Neural cell (in vitro differentiated cells): ENCODE measurements around the gene FAM240A. TPM values are rescaled to one million over a fixed set of nuclear protein-coding genes. Genes with fewer than 3 reads are reported as not detected.

ENCODE experiments used
- H2AFZ ChIP-seq: fragments of 200-600, 300-800 bp; sonication (generic), shearing (Covaris generic); 2 replicates; pipeline ENCODE4 v1.6.0; 2014; ENCODE audit warnings: low read depth, mild to moderate bottlenecking, antibody characterized with exemption, low read length, moderate library complexity
- H3F3A ChIP-seq: fragments of 200-600 bp; shearing (Covaris generic); 2 replicates; pipeline ENCODE4 v1.6.1; 2016; ENCODE audit warnings: mild to moderate bottlenecking, moderate library complexity, mixed read lengths, antibody characterized with exemption, low read length; ENCODE audit not compliant: insufficient read depth, poor library complexity, severe bottlenecking
- H3K27ac ChIP-seq: fragments of 200-600, 300-800 bp; sonication (generic), shearing (Covaris generic); 2 replicates; pipeline ENCODE4 v1.5.1; 2014; ENCODE audit warnings: mild to moderate bottlenecking, low read length, moderate library complexity
- H3K27me3 ChIP-seq: fragments of 300-800, 200-600 bp; sonication (generic), shearing (Covaris generic); 2 replicates; pipeline ENCODE4 v1.6.0; 2014; ENCODE audit warnings: mild to moderate bottlenecking, low read depth, low read length, moderate library complexity; ENCODE audit not compliant: insufficient read depth
- H3K36me3 ChIP-seq: fragments of 300-800, 200-600 bp; sonication (generic), shearing (Covaris generic); 2 replicates; pipeline ENCODE4 v1.5.1; 2014; ENCODE audit warnings: mild to moderate bottlenecking, antibody characterized with exemption, low read length, moderate library complexity; ENCODE audit not compliant: insufficient read depth
- H3K4me2 ChIP-seq: fragments of 300-800, 200-600 bp; sonication (generic), shearing (Covaris generic); 2 replicates; pipeline ENCODE4 v1.6.0; 2014; ENCODE audit warnings: mild to moderate bottlenecking, low read length
- H3K4me3 ChIP-seq: fragments of 300-800, 200-600 bp; sonication (generic), shearing (Covaris generic); 2 replicates; pipeline ENCODE4 v1.5.1; 2014; ENCODE audit warnings: mild to moderate bottlenecking, low read length, moderate library complexity
- H3K79me2 ChIP-seq: fragments of 200-600 bp; shearing (Covaris generic); replicated peaks from 2 replicates; pipeline ENCODE4 v1.6.0; 2014; ENCODE audit warnings: mild to moderate bottlenecking, low read length, moderate library complexity; ENCODE audit not compliant: insufficient read depth
- H3K9ac ChIP-seq: fragments of 300-800, 200-600 bp; sonication (generic), shearing (Covaris generic); 2 replicates; pipeline ENCODE4 v1.6.1; 2016; ENCODE audit warnings: mild to moderate bottlenecking, low read length, mixed read lengths
- H3K9me2 ChIP-seq: fragments of 200-600 bp; shearing (Covaris generic); 2 replicates; pipeline ENCODE4 v1.6.1; 2016; ENCODE audit warnings: mild to moderate bottlenecking, low read length, mixed read lengths; ENCODE audit not compliant: insufficient read depth
- H3K9me3 ChIP-seq: fragments of 200-600, 300-800 bp; sonication (generic), shearing (Covaris generic); 2 replicates; pipeline ENCODE4 v1.6.1; 2016; ENCODE audit warnings: mild to moderate bottlenecking, mixed run types, low read length, moderate library complexity, mixed read lengths
- H4K20me1 ChIP-seq: fragments of 200-600 bp; shearing (Covaris generic); 2 replicates; pipeline ENCODE4 v1.6.1; 2016; ENCODE audit warnings: mild to moderate bottlenecking, mixed run types; ENCODE audit not compliant: insufficient read depth
- CTCF ChIP-seq: fragments of 450-650 bp; IDR thresholded peaks from 2 replicates; pipeline ENCODE4 v1.5.1; 2014; ENCODE audit warnings: antibody characterized with exemption, mild to moderate bottlenecking, moderate library complexity; ENCODE audit not compliant: poor library complexity, severe bottlenecking
- EP300 ChIP-seq: fragments of 450-650 bp; conservative IDR thresholded peaks from 2 replicates; pipeline ENCODE4 v1.6.1; 2014; ENCODE audit warnings: antibody characterized with exemption, mild to moderate bottlenecking, moderate library complexity; ENCODE audit not compliant: poor library complexity, severe bottlenecking
- EZH2 ChIP-seq: fragments of 200-600, 300-800 bp; shearing (Covaris generic), sonication (generic); IDR thresholded peaks from 2 replicates; pipeline ENCODE4 v1.6.1; 2014; ENCODE audit warnings: antibody characterized with exemption, low read length, borderline replicate concordance, mild to moderate bottlenecking; ENCODE audit not compliant: insufficient read depth, poor library complexity, severe bottlenecking
- MXI1 ChIP-seq: fragments of 450-650 bp; conservative IDR thresholded peaks from 2 replicates; pipeline ENCODE4 v1.6.1; 2014; ENCODE audit warnings: antibody characterized with exemption, mild to moderate bottlenecking; ENCODE audit not compliant: poor library complexity, severe bottlenecking
- POLR2AphosphoS5 ChIP-seq: IDR thresholded peaks from 2 replicates; pipeline ENCODE4 v1.6.1; 2012
- RAD21 ChIP-seq: fragments of 450-650 bp; conservative IDR thresholded peaks from 2 replicates; pipeline ENCODE4 v1.6.1; 2014; ENCODE audit warnings: antibody characterized with exemption, mild to moderate bottlenecking, moderate library complexity
- SMC3 ChIP-seq: fragments of 450-650 bp; conservative IDR thresholded peaks from 2 replicates; pipeline ENCODE4 v1.6.1; 2014; ENCODE audit warnings: antibody characterized with exemption, mild to moderate bottlenecking, moderate library complexity; ENCODE audit not compliant: poor library complexity
- TAF1 ChIP-seq: IDR thresholded peaks from 2 replicates; pipeline ENCODE4 v1.6.1; 2012; ENCODE audit warnings: low read depth
- polyA plus RNA-seq: library from polyadenylated mRNA; depleted of rRNA; stranded (reverse); fragments of >200 nt; gene quantifications from 2 replicates; pipeline ENCODE4 v1.2.3, GENCODE V29; 2014
- TF ChIP-seq, protein P1 (sequence below): IDR thresholded peaks from 2 replicates; pipeline ENCODE4 v1.6.1; 2012; ENCODE audit warnings: borderline replicate concordance

The FAM240A gene
- polyA plus RNA-seq, 1 donor from 2014 or later, result not detected

- Histone ChIP-seq H3K9ac (no peak overlapping the region), H3K27me3 (no peaks in the 10 kb centered on the region), H3K79me2 (no peaks in the 10 kb centered on the region), H3K9me3 (no peaks in the 10 kb centered on the region), H3K36me3 (no peaks in the 10 kb centered on the region), H3K4me3 (no peak overlapping the region), H3F3A (no peaks in the 10 kb centered on the region), H2AFZ (no peak overlapping the region), H3K27ac (no peak overlapping the region), H3K4me2 (no peak overlapping the region), H4K20me1 (no peaks in the 10 kb centered on the region), H3K9me2 (no peaks in the 10 kb centered on the region)
- TF ChIP-seq CTCF (no peak), TAF1 (no peak), POLR2AphosphoS5 (no peak), MXI1 (no peak)
- TF ChIP-seq, protein P1, sequence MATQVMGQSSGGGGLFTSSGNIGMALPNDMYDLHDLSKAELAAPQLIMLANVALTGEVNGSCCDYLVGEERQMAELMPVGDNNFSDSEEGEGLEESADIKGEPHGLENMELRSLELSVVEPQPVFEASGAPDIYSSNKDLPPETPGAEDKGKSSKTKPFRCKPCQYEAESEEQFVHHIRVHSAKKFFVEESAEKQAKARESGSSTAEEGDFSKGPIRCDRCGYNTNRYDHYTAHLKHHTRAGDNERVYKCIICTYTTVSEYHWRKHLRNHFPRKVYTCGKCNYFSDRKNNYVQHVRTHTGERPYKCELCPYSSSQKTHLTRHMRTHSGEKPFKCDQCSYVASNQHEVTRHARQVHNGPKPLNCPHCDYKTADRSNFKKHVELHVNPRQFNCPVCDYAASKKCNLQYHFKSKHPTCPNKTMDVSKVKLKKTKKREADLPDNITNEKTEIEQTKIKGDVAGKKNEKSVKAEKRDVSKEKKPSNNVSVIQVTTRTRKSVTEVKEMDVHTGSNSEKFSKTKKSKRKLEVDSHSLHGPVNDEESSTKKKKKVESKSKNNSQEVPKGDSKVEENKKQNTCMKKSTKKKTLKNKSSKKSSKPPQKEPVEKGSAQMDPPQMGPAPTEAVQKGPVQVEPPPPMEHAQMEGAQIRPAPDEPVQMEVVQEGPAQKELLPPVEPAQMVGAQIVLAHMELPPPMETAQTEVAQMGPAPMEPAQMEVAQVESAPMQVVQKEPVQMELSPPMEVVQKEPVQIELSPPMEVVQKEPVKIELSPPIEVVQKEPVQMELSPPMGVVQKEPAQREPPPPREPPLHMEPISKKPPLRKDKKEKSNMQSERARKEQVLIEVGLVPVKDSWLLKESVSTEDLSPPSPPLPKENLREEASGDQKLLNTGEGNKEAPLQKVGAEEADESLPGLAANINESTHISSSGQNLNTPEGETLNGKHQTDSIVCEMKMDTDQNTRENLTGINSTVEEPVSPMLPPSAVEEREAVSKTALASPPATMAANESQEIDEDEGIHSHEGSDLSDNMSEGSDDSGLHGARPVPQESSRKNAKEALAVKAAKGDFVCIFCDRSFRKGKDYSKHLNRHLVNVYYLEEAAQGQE, result no peak
Observed at GRCh38 chr3:46660543-46661523, 48.5 kb downstream of the FAM240A start.

DNA sequence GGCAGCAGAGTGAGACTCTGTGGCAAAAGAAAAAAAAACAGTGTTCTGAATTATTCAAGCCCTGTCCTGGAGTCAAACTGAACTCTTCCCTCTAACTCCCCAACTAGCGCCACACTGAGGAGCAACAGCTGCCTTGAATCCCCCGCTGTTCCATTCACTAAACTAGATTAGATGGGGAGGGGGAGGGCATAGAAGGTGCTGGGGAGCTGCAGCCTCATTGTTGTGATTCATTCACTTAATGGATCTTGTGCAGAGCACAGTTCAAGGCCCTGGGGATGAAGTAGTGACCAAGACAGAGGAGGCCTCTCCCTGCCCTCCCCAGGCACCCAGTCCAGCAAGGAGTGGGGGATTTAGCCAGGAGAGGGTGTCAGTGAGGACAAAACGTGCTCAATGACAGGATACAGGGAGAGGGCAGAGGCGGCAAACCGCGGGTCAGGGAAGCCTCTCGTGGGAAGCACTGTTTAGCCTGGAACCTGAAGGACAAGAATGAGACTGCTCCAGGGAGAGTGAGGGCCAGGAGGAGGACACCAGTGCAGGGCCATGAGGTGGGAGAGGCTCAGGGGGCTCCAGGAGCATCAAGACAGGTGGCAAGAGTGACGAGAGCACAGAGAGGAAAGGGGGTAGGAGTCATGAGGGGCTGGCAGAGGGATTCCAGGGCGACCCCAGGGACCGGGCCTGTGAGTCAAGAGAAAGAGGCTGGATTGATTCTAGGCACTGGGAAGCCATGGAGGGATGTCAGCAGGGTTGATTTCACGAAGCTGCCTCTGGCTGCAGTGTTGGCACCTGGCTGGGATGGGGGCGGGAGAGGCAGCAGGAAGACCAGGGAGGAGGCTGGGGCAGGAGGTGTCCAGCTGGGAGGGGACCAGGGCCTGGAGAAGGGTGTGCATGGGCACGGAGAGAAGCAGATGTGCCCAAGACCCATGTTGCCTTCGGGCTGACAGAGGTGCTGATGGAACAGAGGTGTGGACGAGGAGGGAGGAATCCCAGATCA lies 49.7 kb downstream of the FAM240A start:
- Histone ChIP-seq H3K4me3 (no peak overlapping the region), H3K9me2 (no peaks in the 10 kb centered on the region), H3K9ac (no peak overlapping the region), H4K20me1 (no peaks in the 10 kb centered on the region), H3K36me3 (no peaks in the 10 kb centered on the region), H3F3A (no peaks in the 10 kb centered on the region), H3K27me3 (no peaks in the 10 kb centered on the region), H3K4me2 (no peak overlapping the region), H3K27ac (no peak overlapping the region), H3K79me2 (no peaks in the 10 kb centered on the region), H2AFZ (no peak overlapping the region), H3K9me3 (no peaks in the 10 kb centered on the region)
- TF ChIP-seq EZH2, result no peak
- TF ChIP-seq RAD21, result no peak
- TF ChIP-seq POLR2AphosphoS5, result no peak
- no peak for TF ChIP-seq TAF1
- TF ChIP-seq EP300, result no peak
- TF ChIP-seq, protein P1, result no peak
- no peak for TF ChIP-seq SMC3
- TF ChIP-seq CTCF, result no peak
- no peak for TF ChIP-seq MXI1
